NCI-H1417 treated with DMSO at 0.1 percent for 48 hours (cell line): ENCODE data around the gene NUAK2.

Source experiments
- DNase-seq: peaks from one replicate; lab custom pipeline; 2025; lab: John Stamatoyannopoulos, UW

NUAK2 gene

DNA sequence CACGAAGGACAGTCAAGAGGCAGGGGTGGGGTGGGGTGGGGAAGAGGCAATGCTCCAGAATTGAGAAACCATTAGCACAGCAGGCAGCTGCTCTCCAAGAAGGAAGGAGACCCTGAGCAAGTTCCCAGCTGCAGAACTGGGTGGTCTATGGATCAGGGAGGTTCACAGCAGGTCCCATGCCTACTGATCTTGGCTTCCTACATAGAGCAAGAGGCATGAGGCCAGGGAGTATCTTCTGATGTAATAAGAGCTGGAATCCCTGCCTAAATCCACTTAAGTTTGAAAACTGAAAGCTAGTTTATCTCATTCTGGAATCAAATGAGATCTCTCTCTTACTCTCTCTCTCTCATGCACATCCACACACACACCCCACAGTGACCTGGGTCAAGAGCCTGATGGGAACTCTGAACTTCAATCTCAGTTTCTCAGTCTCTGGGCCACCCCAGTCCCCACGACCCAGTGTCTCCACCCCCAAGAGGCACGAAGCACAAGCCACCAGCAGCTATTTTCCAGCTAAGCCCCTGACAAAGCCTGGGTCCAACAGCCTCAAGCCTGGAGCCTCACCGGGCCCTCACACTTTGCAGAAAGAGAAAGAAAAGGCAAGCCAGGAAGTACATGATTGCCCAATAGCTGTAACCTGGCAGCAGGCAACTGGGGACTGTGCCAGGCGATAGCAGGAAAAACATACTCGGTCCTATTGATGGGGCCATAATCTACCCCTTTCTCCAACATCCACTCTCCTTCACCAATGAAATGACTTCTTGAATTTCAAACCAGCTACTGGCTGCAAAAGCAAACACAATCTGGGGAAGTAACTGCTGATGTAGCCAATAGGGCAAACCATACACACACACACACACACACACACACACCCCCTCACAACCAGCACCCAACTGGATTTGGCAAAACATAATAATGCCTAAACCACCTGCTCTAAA is 2.2 kb downstream of the NUAK2 start:
- DNase-seq = no peak

DNA sequence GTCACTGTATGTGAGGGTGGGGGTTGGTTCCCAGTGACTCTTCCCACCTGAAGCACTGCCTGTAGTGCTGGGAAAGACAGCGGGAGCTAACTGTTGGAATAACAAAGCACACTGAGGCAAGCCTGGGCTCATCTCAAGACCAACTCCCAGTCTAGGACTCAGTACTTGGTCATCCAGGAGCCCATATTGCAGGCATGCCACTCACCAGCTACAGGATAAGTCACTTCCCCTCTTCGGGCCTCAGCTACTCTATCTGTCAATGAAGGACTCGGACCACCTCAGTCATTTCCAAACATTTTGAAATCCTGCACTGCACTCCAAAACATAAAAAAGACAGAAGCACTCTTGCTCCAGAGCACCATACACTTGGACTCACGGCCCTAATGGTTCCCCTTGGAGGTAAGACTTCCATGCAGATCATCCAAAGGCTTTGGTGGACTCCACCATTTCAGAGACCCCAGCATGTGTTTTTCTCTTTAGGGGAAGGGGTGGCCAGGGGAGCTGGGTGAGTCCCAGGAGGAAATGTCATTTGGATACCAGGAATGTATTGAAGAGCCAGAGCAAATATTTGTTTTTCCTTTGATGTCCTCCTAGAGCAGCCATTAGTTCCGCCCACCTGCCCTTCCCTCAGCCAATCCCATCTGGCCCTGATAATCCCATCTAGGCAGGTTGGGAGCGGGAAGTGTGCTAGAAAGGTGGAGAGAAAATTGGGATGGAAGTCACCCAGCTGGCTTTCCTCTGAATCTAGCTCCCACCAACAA is 3.1 kb downstream of the NUAK2 start:
- DNase-seq = no peak

GRCh38 chr1:205317311-205317917 is 4.1 kb downstream of the NUAK2 start:
- peak; percentile 62 for DNase-seq

GRCh38 chr1:205316161-205316566 is 5.4 kb downstream of the NUAK2 start:
- DNase-seq = no peak

DNA sequence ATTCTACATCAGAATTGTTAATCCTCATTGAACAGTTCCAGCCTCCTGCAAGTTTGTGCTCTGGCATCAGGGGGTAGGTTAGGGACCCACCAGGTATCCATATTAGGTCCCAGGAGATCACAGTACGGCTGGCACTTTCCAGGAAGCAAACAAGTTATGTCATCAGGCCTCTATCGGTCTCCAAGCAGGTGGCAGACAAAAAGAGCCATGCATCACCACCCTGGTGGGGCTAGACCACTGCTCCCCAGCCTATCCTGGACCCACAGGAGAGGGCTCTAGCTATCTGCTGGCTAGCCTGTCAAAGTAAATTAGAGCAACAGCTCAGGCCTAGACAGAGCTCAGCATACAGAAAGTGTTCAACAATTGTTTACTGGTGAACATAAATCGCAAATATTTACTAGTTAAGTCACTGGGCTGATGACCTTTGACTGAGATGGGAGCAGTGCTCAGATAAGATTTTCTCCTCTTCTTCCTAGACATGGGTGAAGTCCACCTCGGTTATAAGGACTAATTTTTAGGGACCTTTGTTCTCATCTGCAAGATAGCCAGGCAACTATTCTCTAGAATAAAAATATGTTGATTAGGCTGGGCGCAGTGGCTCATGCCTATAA is 6.4 kb downstream of the NUAK2 start:
- DNase-seq = no peak

DNA sequence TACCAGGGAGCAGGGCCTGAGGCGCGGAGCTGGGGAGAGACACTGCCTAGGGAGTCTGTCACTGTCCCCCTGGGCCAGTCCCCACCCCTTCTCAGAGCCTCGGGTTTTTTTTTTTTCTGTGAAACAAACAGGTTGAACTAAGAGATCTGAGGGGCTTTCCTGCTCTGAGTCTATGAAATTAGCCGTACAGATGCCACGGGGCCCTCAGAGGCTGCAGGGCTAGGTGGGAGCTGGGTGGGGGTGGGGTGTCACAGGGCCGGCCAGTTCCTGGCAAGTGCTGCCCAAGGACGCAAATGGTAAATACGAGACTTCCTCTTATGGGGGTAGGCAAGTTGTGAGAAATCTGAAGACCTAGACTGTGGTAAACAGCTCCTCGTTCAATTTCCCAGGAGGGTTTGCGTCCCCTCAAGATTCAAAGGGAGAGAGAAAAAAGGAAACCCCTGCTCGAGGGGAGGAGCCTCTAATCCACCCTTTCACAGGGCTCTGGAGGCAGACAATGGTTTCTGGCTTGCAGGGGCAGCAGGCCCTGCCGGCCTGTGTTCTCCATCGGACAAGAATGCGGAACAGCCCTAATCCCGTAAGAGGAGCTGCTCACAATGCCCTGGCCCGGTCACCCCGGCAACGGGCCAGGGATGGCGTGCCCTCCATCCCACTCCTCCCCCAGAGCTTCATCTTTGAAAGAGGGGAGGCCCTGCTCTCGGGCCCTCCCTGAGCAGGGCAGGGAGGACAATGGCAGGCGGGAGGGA is 7.8 kb downstream of the NUAK2 start:
- DNase-seq = no peak

GRCh38 chr1:205312866-205313562 is 8.5 kb downstream of the NUAK2 start:
- DNase-seq = no peak

DNA sequence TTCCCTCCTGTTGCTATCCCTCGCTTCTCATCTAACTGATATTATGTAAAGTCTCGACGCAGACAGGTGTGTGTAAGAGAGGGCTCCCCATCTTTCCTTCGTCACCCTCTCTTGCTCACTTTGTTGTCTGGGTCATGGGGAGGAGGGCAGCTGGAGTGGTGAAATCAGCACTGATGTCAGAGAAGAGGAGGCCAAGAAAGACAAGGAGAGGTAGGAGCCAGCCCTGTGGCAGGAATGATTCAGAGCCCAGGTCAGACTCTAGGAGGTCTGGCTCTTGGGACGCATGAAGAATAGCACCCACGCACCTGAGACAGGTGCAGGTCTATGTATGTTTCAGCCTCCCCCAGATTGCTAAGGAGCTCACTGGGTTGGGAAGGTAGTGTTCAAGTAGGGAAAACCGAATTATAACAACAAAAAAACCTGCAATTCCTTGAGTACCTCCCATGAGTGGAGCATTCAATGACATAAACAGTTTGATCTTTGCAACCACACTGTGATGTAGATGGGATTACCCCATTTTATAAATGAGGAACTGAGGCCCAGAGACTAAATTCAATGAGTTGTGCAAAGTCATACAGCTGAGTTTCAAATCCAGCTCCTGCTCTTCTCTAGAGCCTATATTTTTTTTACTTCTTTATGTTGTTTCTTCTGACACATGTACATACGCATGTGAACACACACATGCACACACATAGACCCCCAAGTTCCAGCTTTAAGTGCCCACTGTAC is 10.4 kb downstream of the NUAK2 start:
- no peak for DNase-seq

DNA sequence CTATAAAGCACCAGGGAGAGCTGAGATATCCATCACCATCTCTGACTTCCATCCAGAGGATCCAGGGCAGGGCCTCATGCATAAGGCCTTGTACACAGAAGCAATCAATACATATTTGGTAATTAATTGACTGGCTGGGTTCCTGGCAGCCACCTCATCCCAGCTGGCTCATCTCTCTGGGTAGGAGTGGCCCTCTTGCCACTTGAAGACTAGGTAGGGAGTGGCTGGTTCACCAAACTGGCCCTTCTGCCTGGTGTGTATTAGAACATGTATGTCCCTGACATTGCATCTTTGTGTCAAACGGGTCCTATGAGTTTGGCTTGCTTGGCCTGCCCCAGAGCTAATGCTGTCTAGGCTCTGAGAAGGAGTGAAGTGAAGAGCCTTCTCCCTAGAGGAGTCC is 11.8 kb downstream of the NUAK2 start:
- DNase-seq = no peak

DNA sequence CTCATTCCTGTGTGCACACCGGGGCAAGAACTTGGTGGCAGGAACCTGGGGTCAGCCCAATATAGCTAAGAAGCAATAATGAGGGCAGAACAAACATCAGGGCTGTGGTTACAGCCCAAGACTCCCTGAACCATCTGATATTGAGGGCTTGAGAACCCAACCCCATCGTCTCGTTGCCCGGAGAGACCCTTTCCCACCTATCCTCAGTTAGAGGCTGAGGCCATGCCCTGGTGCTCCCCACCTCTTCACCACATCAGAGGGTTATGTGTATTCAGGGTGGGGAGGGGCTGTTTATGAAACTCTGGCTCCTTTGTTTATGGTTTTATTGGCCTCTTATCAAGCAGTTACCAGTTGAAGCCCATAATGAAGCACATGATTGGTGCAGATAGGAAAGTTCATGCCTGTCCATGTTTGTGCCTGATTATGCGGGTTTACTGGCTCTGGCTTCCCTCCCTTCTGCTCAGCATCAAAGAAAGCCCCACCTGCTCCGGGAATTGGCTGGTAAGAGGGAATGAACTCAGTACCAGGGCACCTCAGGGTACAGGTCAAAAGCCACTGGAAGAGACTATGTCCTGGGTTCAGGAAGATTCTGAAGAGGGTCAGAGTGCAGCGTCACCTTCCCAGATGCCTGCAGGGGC is 14.5 kb downstream of the NUAK2 start:
- DNase-seq = no peak

- no peak for DNase-seq
Measured at GRCh38 chr1:205304695-205305070, 16.9 kb downstream of the NUAK2 start.

DNA sequence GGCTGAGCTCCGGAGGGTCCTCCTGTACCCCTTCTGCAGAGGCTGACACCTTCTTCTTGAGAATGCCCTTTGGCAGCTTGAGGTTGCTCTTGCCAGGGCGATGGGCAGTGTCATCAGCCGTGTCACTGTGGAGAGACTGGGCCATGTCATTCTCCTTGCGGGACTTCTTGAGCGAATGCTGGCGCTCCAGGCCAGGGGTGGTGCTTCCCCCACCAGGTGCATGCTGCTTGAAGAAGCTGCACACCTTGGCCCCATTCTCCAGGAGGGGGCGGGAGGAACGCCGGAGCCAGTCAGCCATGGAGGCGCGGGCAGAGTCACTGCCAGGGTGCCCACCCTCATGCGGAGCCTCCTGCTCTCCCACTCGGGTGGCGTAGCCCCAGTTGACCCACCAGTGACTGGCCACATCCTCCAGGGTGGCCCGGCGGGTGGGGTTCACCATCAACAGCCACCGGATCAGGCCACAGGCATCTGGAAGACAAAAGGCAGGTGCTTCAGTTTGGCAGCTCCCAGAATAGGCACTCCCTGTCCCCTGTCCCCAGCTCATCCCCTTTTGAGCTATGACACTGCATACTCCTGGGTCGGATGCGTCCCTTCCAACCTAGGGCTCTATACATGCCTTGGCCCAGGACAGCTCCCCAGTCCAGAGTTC is 17.4 kb downstream of the NUAK2 start:
- DNase-seq = no peak

DNA sequence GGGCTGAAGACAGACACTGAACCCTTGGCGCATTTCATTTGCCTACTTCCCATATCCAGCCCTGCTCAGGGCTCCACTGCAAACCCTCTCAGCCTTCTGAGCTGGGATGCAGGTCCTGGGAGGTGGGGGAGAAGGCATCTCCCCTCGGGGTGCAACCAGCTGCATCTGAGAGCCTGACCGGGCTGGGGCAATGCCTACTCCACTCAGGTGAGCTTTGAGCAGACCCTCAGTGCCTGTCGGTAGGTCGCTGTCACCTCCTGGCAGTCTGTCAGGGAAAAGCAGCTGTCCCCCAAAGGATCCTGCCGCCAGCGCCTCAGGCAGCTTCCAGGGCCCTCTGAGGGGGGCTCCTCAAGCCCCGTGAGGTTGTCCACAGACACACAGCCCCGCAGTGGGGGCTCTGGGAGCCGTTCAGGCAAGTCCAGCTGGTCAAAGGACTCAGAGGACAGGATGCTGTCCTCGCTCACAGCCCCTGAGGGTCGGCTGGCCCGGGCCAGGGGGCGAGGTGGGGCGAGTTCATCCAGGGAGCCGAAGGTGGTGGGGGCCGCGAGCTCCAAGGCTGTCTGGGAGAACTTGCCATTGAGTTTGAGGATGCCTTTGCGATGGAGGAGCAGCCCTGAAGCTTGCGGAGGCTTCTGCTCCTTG is 18.2 kb downstream of the NUAK2 start:
- no peak for DNase-seq

DNA sequence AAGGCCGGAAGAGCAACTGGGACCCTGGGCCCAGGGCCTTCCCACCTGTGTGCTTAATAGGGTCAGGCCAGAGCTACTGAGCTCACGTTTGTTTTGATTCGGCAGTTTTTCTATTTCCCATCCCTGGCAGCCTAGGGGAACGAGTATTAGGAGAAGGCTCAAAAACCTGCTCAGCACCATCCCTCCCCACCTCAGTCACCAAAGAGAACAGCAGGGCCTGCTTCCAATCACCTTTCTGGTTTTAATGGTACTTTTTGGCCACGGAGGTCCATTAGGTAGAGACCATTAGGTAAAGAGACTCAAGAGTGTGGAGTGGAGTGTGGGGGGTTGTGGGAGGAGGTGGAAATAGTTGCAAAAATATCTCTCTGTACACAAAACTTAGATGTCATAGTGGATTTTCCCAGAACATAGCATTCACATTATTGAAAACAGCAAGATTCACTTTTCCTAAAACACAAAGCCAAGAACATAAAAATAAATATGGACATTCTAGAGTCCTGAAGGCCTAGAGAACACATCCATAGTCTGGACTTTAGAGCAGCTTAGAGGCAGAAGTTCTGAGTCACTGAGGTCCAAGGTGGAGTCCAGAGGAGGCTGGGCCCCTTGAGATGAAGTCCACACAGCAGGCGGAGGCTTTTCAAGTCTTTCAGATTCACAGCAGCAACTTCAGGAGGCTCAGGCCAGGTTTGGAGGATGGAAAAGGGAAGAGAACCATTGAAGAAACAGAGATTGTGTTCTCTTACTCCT is 19.5 kb downstream of the NUAK2 start:
- DNase-seq = no peak

DNA sequence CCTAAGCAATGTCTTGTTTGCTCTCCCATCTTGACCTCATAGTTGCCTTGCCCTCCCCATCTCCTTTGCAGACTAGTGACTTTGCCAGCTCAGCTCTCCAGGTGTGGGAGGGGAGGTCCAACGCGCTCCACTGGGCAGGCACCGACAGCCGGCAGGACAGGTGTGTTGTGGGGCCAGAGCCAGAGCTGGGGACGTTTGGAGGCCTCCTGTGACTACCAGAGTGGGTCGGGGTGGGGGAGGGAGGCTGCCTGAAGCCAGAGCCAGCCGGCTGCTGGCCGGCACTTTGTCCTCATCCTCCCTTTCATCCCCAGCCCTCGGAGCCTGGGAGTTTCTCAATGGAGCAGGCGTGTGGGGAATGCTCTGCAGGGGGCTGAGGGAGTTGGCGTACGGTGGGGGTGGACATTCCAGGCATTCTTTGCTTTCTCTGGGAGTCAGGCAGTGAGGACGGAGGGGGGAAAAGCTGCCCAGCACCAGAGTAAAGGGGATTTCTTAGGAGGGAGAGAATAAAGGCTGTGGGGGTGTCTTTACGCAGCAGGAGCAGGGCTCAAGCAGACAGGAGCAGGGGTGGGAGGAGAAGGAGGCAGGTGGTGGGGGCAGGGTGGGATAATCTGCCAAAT is 20.2 kb downstream of the NUAK2 start:
- DNase-seq = no peak

DNA sequence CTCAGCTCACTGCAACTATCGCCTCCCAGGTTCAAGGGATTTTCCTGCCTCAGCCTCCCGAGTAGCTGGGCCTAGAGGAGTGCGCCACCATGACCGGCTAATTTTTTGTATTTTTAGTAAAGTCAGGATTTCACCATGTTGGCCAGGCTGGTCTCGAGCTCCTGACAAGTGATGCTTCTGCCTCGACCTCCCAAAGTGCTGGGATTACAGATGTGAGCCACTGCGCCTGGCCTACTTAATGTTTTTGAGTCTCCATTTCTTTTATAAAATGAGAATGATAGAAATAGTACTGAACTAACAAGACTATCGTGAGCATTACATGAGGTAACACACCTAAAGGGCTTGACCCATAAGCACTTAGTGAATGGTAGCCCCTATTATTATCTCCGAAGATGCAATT is 21.4 kb downstream of the NUAK2 start:
- no peak for DNase-seq

- DNase-seq = no peak
Measured at GRCh38 chr1:205298191-205298994, 23.2 kb downstream of the NUAK2 start.
